Endothelial cell of umbilical vein (primary cell): ENCODE results near the gene COL23A1.
A peak's percentile ranks its signal among the peaks of the same experiment; 100 is the strongest.

Experiments used
- EZH2 ChIP-seq: IDR thresholded peaks from 2 replicates; pipeline ENCODE4 v1.6.1; 2012; ENCODE audit warnings: borderline replicate concordance, low read depth, mild to moderate bottlenecking, moderate library complexity, low read length, inconsistent platforms; ENCODE audit not compliant: severe bottlenecking
- JUN ChIP-seq: IDR thresholded peaks from 2 replicates; pipeline ENCODE4 v1.6.1; 2011; ENCODE audit warnings: borderline replicate concordance, low read depth; ENCODE audit not compliant: insufficient read length, insufficient read depth
- MYC ChIP-seq: IDR thresholded peaks from one replicate; pipeline ENCODE4 v1.6.1; 2011; ENCODE audit warnings: mild to moderate bottlenecking, low read depth, low read length
- POLR2A ChIP-seq: IDR thresholded peaks from 2 replicates; pipeline ENCODE4 v1.6.1; 2012; ENCODE audit warnings: low read depth, mild to moderate bottlenecking, control low read depth, low read length
- POLR2AphosphoS5 ChIP-seq: IDR thresholded peaks from 2 replicates; pipeline ENCODE4 v1.6.1; 2012; ENCODE audit warnings: low read depth, mild to moderate bottlenecking, control low read depth, low read length, moderate library complexity; ENCODE audit not compliant: insufficient read depth
- TF ChIP-seq, protein P1 (sequence below), 2 donors: IDR thresholded peaks; 1 replicate in 1 of 2; 2 replicates in 1 of 2; pipeline ENCODE4 v1.5.1; 2011; ENCODE audit warnings: low read length in 2 of 2, mild to moderate bottlenecking in 2 of 2, moderate library complexity in 2 of 2, control low read depth in 1 of 2, inconsistent platforms in 1 of 2, low read depth in 1 of 2; ENCODE audit not compliant: insufficient read depth in 1 of 2; ENCODE audit errors: extremely low read depth in 1 of 2
- TF ChIP-seq, protein P2 (sequence below): IDR thresholded peaks from 2 replicates; pipeline ENCODE4 v1.6.1; 2011; ENCODE audit not compliant: insufficient read depth, insufficient read length

- TF ChIP-seq MYC (no peak), POLR2AphosphoS5 (no peak), POLR2A (no peak), EZH2 (peak; percentile 26), JUN (no peak)
- TF ChIP-seq, protein P1, sequence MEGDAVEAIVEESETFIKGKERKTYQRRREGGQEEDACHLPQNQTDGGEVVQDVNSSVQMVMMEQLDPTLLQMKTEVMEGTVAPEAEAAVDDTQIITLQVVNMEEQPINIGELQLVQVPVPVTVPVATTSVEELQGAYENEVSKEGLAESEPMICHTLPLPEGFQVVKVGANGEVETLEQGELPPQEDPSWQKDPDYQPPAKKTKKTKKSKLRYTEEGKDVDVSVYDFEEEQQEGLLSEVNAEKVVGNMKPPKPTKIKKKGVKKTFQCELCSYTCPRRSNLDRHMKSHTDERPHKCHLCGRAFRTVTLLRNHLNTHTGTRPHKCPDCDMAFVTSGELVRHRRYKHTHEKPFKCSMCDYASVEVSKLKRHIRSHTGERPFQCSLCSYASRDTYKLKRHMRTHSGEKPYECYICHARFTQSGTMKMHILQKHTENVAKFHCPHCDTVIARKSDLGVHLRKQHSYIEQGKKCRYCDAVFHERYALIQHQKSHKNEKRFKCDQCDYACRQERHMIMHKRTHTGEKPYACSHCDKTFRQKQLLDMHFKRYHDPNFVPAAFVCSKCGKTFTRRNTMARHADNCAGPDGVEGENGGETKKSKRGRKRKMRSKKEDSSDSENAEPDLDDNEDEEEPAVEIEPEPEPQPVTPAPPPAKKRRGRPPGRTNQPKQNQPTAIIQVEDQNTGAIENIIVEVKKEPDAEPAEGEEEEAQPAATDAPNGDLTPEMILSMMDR (IDR thresholded peaks at IDR 0.05; ENCODE audit: extremely low read depth in 1 of 2, insufficient read depth in 1 of 2, low read depth in 1 of 2, low read length in 2 of 2): peak; percentile 72 to 77
- TF ChIP-seq, protein P2, sequence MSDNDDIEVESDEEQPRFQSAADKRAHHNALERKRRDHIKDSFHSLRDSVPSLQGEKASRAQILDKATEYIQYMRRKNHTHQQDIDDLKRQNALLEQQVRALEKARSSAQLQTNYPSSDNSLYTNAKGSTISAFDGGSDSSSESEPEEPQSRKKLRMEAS: no peak
Measured at GRCh38 chr5:178590141-178590923, at the start of gene COL23A1.
